Urothelium cell line (cell line): Measurements from ENCODE around the gene SLC5A9.
"Not testable (repeated sequence)": the region's sequence is repeated elsewhere in the genome, so short reads cannot be mapped to it uniquely, and the experiment has no call there.

Source experiments
- DNase-seq: peaks from one replicate; pipeline ENCODE4 v3.0.0; 2011; ENCODE audit warnings: low spot score, mixed read lengths
- FAIRE-seq: peaks from 2 replicates; lab custom pipeline; 2011; peaks lifted over from hg19 to GRCh38; lab: Jason Lieb, UNC

Gene SLC5A9

DNA sequence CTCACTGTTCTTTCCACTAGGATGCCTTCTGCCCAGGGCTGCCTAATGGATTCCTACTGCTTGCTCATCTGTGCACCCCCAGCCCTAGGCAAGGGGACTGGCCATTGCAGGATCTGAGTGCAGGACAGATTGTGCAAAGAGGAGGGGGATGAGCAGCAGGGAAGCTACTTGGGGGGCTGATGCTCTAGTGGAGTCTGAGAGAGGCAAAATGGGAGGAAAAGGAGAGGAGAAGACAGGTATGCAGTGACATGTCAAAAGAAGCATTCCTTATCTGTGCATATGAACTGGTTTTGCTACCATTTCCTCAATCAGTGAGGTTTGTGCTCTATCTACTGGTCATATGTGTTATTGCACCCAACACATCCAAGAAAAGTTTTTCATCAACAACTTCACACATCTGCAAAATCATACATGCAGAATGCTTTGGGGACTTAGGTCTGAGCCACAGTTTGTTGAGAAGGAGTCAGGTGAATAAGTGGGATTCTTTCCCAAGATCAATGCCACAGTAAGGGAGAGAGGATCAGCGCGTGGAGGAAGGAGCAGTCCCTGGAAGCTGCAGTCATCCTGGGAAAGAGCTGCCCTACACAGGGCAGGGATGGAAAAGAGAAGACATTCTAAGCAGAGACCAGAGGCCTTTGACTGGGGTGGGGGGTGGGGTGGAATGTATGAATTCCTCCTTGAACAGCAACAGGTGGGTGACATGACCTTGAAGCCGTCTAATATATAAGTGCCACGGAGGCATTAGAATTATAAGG is 14.4 kb downstream of the SLC5A9 start:
- peak; percentile 86 for FAIRE-seq
- DNase-seq, result peak; percentile 61

DNA sequence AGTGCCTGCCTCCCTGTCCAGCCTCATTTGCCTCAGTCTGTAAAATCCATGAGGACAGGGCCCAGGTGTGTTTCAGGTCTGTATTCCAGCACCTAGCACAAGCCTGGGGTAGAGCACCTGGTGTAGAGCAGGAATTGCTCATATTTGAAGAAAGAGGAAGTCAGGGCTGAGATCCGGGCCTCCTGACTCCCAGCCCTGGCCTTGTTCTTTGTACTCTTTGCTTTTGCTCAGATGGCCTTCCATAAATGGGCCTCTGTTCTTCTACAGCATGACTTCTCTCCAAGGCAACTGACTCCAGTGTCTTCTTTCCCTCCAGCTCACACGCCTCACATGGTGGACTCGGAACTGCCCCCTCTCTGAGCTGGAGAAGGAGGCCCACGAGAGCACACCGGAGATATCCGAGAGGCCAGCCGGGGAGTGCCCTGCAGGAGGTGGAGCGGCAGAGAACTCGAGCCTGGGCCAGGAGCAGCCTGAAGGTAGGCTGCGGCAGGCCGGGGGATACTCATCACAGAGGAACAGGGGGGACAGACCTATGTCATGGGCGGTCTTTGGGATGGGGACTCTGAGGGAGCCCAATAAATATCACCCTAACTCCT is 19.7 kb downstream of the SLC5A9 start:
- no peak for FAIRE-seq
- DNase-seq, result no peak

DNA sequence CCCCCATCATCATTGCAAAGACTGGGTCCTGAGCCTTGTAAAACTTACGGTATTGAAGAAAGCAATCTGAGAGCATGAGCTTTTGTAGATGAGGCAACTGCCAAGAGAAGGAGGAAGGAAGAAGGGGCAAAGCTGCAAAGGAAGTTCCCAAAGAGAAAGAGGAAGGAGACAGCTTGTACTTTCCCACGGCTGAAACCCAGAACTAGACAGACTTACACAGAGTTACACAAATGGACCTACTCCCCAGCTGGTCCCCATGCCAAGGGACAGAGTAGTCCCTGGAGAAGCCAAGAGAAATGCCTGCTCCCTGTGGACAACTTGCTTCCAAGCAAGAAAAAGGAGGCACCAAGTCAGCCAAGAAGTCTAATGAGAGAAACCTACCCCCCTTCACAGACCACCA is 22.6 kb downstream of the SLC5A9 start:
- DNase-seq, result no peak
- no peak for FAIRE-seq

DNA sequence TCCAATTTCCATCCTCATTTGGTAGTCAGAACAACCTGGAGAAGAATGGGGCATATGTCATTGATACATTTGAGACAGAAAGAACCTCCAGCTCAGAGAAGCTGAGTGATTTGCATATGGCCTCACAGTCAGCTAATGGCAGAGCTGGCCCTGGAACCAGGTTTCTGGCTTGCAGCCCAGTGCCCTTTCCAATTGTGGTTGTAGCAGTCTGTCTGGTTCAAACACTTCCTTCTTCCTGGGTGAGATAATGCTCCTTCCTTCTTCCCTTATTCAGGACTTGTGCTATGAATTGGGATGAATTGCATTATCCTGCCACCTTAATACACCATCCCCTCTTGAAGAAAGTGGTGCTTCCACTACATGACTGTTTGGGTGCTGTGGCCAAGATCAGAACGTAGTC is 24.2 kb downstream of the SLC5A9 start:
- DNase-seq (no peak), FAIRE-seq (no peak)

DNA sequence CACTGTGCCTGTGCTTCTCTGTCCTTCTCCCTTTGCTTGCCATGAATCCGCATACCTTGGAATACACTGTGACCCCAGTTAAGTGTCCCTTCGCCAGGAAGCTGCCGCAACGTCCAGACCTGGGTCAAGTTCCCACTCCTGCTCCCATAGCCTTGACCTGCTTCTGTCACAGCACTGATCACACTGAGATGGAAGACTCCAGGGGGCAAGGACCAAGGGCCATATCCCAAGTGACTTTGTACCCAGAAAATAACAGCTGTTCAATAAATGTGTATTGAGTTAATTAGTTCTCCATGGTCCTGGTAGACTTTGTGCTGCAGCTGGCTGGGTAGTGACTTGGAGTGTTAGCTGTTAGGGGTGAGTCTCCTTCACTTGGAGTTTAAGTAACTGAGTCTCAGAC is 25.8 kb downstream of the SLC5A9 start:
- FAIRE-seq (no peak), DNase-seq (no peak)

DNA sequence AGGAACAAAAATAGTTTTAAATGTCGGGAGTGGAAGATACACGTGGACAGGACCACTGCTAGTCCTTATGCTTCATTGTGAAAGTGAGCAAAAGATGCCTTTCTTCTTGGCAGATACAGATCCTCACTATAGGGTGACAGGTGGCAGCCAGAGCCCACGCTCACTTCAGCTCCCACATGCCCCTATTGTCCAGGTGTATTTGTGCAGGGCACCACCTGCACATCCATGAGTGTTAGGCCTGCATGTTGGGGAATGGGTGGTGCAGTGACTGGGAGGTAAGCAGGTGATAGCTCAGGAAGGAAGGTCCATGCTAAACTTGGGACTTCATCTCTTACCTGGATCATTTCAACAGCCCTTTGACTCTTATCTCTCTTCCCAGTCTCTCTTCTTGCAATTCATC is 27.4 kb downstream of the SLC5A9 start:
- FAIRE-seq, result no peak

DNA sequence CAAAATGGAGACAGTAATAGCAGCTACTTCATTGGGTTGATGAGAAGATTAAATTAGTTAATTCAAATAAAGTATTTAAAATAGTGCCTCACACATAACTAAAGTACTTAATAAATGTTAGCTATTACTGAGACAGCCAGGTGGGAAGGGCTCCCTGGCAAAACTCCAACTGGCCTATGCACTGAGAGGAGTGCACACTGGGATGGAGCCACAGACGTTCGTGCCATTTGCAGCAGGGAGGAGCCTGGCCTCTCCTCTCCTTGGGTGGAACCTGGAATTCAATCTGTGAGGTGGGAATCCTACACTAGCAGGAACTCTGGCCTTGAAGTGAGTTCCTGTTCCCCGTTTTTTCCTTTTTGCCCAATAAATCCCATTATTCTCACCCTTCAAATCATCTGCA is 28.1 kb downstream of the SLC5A9 start:
- FAIRE-seq (no peak), DNase-seq (no peak)

More for the DNA sequence above, 27.4 kb downstream of the SLC5A9 start:
- no peak for DNase-seq

DNA sequence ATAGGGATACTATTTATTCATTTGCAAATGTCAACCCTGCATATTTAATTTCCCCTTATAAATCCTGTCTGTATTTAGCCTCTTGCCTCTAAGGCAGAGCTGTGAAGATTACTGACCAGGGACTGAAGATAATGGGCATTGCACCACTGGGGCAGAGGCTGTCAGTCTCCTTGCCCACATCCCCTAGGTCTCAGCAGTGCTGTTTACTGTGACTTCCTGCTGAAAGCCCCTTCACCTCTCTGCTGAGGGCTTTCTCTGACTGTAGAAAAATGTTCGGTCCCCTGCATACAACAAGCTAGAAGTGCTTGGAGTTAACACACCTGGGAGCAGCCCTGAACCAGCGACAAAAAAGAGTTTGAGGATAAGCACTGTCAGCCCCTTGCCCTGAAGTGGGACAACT is 28.8 kb downstream of the SLC5A9 start:
- FAIRE-seq (no peak), DNase-seq (no peak)

DNA sequence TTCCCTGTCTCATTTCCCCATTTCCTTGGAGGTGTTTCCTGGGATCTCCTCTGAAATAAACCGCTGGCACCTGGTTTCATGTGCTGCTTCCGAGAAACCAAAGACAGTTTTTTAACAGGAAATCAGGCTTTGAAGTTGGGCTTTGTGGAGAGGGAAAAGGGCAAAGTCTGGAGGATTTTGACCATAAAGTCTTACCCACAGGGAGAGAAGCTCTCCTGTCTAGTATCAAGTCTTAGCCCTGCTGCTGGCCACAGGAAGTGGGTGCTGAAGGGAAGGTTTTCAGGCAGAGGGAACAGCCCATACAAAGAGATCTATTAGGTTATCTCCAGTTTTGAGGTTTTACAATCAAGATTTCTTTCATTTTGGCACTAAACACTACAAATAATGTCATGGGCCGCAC is 29.3 kb downstream of the SLC5A9 start:
- FAIRE-seq, result no peak
- no peak for DNase-seq

DNA sequence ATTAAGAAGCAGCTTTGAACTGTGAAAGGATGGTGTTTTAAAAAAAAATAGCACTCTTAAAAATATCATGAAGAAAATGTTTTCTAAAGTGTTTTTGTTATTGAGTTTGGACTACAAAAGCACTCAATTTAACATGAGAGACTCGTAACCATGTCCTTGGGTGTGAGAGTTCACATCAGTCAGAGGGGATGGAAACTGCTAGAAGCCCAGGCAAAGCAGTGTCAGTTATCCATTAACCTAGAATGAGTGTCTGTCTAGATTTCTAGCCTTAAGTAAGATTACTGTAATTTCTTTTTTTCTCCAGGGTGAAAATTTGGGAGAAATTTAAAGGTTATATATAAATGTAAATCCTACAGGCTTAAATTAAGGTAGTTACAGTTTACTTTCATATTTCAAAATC is 31.7 kb downstream of the SLC5A9 start:
- DNase-seq, result no peak
- no peak for FAIRE-seq

DNA sequence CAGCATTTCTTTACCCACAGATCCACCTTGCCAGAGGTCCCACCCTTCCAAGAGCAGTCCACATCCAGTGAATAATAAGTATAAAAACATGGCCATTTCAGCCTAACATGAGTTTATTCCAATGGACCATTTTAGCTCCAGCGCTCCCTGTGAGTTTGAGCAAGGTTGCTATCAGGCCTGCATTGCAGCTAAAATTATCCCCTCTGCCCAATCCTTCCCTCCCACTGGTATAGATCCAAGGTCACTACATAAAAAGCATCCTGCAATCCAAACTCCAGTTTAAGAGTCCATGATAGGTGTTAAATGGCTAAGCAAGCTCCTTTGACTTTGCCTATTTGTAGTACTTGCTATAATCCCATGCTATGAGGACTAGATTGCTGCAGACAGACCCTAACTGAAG is 35.6 kb downstream of the SLC5A9 start:
- DNase-seq (no peak), FAIRE-seq (no peak)

DNA sequence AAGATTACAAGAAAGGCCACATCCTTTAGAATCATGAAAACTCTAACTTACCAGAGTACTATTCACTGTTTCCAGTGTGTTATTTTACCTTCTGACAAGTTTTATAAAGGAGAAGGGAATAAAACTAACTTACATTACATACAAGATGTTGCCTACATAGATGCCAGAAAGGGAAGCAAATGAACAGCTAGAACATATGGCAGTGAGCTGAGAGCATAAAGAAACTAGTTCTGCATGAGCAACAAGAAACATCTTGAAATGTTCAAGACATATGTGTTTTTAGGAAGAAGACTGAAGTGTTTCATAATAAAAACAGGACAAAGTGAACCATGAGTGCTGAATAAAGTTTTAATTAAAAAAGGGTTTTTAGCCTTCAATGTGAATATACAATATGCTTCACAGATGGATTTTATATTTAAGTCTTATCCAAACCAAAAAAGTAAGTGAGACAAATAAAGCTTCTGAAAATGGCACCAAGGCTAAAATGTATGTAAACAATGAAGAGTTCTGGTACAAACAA is 39.4 kb downstream of the SLC5A9 start:
- DNase-seq (no peak), FAIRE-seq (no peak)

DNA sequence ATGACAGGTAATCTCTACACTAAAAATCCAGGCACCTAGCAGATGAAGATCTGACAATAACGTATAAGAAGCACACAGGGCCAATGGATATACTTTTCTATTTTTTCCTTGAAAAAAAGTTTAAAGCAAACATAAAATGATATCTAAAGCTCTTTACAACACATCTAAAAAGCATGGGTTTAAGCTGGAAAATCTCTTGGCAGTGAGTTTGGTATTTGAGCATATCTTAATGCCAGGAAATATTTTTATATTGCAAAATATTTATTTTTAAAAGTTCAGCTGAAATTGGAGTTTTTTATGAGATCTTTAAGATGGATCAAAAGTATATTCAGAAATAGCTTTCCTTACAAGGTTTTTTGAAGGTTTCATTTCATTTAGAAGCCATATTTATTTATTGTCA is 40.5 kb downstream of the SLC5A9 start:
- DNase-seq, result no peak
- no peak for FAIRE-seq

DNA sequence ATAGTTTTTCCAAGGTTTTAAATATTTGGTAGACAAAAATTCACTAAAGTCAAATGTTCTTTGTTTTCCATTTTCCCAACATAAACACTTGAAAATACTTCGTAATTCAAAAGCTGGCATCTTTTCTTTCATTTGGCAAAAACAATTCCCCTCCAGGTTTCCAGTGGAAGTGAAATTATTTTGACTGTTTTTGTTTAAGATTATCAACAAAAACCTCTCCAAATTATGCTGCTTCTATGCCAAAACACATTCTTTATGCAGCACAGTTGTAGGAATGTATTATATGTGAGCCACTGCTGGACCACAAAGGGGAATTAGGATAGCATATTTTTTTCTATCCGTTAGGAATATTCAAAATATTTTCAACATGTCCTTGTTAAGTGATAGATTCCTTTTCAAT is 44.1 kb downstream of the SLC5A9 start:
- DNase-seq, result no peak
- no peak for FAIRE-seq

DNA sequence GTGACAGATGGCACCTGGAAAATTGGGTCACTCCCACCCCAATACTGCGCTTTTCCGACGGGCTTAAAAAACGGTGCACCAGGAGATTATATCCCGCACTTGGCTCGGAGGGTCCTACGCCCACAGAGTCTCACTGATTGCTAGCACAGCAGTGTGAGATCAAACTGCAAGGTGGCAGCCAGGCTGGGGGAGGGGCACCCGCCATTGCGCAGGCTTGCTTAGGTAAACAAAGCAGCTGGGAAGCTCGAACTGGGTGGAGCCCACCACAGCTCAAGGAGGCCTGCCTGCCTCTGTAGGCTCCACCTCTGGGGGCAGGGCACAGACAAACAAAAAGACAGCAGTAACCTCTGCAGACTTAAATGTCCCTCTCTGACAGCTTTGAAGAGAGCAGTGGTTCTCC is 54.9 kb downstream of the SLC5A9 start:
- not testable (repeated sequence) for FAIRE-seq, DNase-seq

DNA sequence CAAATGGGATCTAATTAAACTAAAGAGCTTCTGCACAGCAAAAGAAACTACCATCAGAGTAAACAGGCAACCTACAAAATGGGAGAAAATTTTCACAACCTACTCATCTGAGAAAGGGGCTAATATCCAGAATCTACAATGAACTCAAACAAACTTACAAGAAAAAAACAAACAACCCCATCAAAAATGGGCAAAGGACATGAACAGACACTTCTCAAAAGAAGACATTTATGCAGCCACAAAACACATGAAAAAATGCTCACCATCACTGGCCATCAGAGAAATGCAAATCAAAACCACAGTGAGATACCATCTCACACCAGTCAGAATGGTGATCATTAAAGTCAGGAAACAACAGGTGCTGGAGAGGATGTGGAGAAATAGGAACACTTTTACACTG is 59.8 kb downstream of the SLC5A9 start:
- DNase-seq, FAIRE-seq: not testable (repeated sequence)

DNA sequence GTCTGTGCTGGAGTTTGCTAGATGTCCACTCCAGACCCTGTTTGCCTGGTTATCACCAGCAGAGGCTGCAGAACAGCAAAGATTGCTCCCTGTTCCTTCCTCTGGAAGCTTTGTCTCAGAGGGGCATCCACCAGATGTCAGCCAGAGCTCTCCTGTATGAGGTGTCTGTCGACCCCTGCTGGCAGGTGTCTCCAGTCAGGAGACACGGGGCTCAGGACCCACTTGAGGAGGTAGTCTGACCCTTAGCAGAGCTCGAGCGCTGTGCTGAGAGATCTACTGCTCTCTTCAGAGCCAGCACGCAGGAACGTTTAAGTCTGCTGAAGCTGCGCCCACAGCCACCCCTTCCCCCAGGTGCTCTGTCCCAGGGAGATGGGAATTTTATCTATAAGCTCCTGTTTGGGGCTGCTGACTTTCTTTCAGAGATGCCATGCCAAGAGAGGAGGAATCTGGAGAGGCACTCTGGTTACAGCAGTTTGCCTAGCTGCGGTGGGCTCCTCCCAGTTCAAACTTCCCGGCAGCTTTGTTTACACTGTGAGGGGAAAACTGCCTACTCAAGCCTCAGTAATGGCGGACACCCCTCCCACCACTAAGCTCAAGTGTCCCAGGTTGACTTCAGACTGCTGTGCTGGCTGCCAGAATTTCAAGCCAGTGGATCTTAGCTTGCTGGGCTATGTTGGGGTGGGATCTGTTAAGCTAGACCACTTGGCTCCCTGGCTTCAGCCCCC is 62.3 kb downstream of the SLC5A9 start:
- not testable (repeated sequence) for DNase-seq, FAIRE-seq

DNA sequence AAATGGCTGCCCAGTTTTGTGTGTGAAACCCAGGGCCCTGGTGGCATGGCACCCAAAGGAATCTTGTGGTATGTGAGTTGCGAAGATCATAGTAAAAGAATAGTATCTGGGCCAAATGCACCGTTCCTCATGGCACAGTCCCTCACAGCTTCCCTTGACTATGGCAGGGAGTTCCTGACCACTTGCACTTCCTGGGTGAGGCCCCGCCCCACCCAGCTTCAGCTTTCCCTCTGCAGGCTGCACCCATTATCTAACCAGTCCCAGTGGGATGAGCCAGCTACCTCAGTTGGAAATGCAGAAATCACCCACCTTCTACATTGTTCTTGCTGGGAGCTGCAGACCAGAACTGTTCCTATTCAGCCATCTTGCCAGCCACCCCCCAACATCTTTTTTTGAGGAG is 63.0 kb downstream of the SLC5A9 start:
- FAIRE-seq (no peak), DNase-seq (no peak)

DNA sequence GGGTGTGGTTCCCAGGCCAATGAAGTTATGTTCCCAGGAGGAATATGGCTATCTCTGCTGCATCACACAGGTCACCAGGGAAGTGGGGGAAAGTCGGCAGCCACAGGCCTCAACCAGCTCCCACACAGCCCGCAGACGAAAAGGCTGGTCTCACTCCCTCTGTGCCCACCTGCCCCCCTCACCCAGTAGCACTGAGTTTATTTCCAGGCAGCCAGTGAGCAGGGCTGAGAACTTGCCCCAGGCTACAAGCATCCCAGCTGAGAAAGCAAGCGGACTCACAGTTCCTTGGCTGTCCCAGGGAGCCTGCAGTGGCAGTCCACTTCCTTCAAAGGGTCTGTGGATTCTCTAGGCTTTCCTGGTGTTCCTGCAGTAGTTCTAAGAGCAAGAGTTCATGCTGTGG is 68.9 kb downstream of the SLC5A9 start:
- FAIRE-seq, result no peak
- DNase-seq, result no peak

DNA sequence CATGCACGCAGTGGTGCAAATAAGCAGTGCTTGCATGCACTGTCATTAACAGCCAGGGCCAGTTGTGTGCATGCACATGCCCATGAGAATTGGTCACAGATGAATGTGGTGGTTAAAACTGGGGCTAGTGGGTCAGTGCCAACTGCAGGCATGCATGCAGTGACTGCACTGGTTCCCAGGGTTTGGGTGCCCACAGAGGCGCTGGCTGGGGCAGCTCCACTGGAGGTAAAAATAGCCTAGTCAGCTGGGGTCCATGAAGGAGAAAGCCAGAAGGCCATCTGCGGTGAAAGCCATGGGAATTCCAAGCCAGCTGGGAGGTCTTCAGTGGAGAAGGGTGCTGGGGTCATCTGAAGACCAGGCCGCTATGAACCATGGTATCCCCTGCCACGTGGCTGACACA is 70.2 kb downstream of the SLC5A9 start:
- DNase-seq, result no peak
- no peak for FAIRE-seq

DNA sequence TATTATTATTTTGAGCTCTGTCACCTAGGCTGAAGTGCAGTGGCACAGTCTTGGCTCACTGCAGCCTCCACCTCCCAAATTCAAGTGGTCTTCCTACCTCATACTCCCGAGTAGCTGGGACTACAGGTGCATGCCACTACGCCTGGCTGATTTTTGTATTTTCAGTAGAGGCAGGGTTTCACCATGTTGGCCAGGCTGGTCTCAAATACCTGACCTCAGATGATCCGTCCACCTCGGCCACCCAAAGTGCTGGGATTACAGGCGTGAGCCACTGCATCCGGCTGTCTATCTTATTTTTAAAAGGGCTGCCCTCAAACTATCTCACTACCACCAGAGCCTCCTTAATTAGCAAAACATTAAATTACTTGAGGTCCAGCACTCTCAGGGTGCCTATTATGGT is 71.6 kb downstream of the SLC5A9 start:
- DNase-seq, FAIRE-seq: not testable (repeated sequence)

DNA sequence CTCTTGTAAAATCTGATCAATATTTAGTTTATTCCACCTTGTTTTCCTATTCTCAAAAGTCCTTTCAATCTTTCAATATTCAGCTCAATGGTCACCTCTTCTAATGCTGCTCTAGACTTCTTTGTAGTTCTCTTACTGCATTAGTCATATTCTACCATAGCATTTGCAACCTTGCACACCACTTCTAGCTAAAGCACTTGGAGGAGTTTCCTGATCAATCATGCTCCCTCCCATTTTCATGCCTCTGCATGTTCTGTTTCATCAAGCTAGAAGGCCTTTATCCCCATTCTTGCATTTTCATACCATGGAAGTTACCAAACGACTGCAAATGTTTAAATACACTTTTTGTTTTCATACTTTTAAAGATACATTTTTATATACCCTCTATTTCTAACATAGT is 72.1 kb downstream of the SLC5A9 start:
- DNase-seq, result no peak
- no peak for FAIRE-seq
